Eye (tissue), 1 donor: ENCODE measurements around the gene TMEM63C.

Experiments
- DNase-seq: peaks from one replicate; pipeline ENCODE4 v3.0.0-alpha.2; 2015

The TMEM63C gene

GRCh38 chr14:77198561-77198960 lies 17.0 kb downstream of the TMEM63C start:
- no peak for DNase-seq

- no peak for DNase-seq
These were observed 18.0 kb downstream of the TMEM63C start for GRCh38 chr14:77199590-77199989.

- no peak for DNase-seq
These were observed 18.9 kb downstream of the TMEM63C start for GRCh38 chr14:77200406-77200985.

- DNase-seq: no peak
These were observed 20.1 kb downstream of the TMEM63C start for GRCh38 chr14:77201696-77202095.

- DNase-seq: no peak
These were observed 22.2 kb downstream of the TMEM63C start for GRCh38 chr14:77203611-77204458.

- no peak for DNase-seq
These were observed 22.8 kb downstream of the TMEM63C start for GRCh38 chr14:77204459-77204771.

- no peak for DNase-seq
These were observed 23.3 kb downstream of the TMEM63C start for GRCh38 chr14:77204907-77205306.

GRCh38 chr14:77205566-77205965 lies 24.0 kb downstream of the TMEM63C start:
- DNase-seq: no peak

- DNase-seq: no peak
These were observed 24.7 kb downstream of the TMEM63C start for GRCh38 chr14:77206261-77206824.

- DNase-seq: no peak
These were observed 25.3 kb downstream of the TMEM63C start for GRCh38 chr14:77206877-77207389.

- peak; percentile 88 for DNase-seq
These were observed 26.8 kb downstream of the TMEM63C start for GRCh38 chr14:77208291-77208978.

GRCh38 chr14:77208979-77209318 lies 27.4 kb downstream of the TMEM63C start:
- DNase-seq: no peak

GRCh38 chr14:77212097-77212870 lies 30.7 kb downstream of the TMEM63C start:
- DNase-seq: no peak

GRCh38 chr14:77212943-77213678 lies 31.5 kb downstream of the TMEM63C start:
- DNase-seq: peak; percentile 54

- no peak for DNase-seq
These were observed 32.0 kb downstream of the TMEM63C start for GRCh38 chr14:77213679-77214016.

- DNase-seq: no peak
These were observed 32.6 kb downstream of the TMEM63C start for GRCh38 chr14:77214216-77214615.

- no peak for DNase-seq
These were observed 36.0 kb downstream of the TMEM63C start for GRCh38 chr14:77217551-77217950.

GRCh38 chr14:77219591-77219990 lies 38.0 kb downstream of the TMEM63C start:
- no peak for DNase-seq

GRCh38 chr14:77220246-77221017 lies 38.8 kb downstream of the TMEM63C start:
- DNase-seq: no peak

GRCh38 chr14:77221241-77221871 lies 39.8 kb downstream of the TMEM63C start:
- DNase-seq: no peak
